Parathyroid adenoma (tissue), 2 donors: ENCODE measurements around the gene PKP4.

Experiments
- H2AFZ ChIP-seq: fragments of 300-600 bp; sonication (generic); one replicate; pipeline ENCODE4 v1.7.0; 2017; ENCODE audit warnings: antibody characterized with exemption, mild to moderate bottlenecking
- H3K27ac ChIP-seq: fragments of 300-600 bp; sonication (generic); one replicate; pipeline ENCODE4 v1.7.0; 2017
- H3K27me3 ChIP-seq: fragments of 300-600 bp; sonication (generic); one replicate; pipeline ENCODE4 v1.7.0; 2017; ENCODE audit warnings: low read length; ENCODE audit not compliant: control insufficient read depth, insufficient read depth
- H3K36me3 ChIP-seq: fragments of 300-600 bp; sonication (generic); one replicate; pipeline ENCODE4 v1.7.0; 2017; ENCODE audit warnings: low read length; ENCODE audit not compliant: control insufficient read depth, insufficient read depth
- H3K4me1 ChIP-seq: fragments of 300-600 bp; sonication (generic); one replicate; pipeline ENCODE4 v1.7.0; 2017; ENCODE audit warnings: control low read depth
- H3K4me2 ChIP-seq: fragments of 300-600 bp; sonication (generic); one replicate; pipeline ENCODE4 v1.7.0; 2017; ENCODE audit warnings: low read length
- H3K4me3 ChIP-seq: fragments of 300-600 bp; sonication (generic); one replicate; pipeline ENCODE4 v1.7.0; 2017; ENCODE audit warnings: low read depth, low read length
- H3K79me2 ChIP-seq: fragments of 300-600 bp; sonication (generic); one replicate; pipeline ENCODE4 v1.7.0; 2017; ENCODE audit warnings: control low read depth
- H3K9ac ChIP-seq: fragments of 300-600 bp; sonication (generic); one replicate; pipeline ENCODE4 v1.7.0; 2017; ENCODE audit warnings: mild to moderate bottlenecking
- H3K9me3 ChIP-seq: fragments of 300-600 bp; sonication (generic); one replicate; pipeline ENCODE4 v1.7.0; 2017; ENCODE audit warnings: low read length; ENCODE audit not compliant: control insufficient read depth
- CTCF ChIP-seq: fragments of 300-600 bp; sonication (generic); IDR thresholded peaks from one replicate; pipeline ENCODE4 v1.7.0; 2017; ENCODE audit warnings: antibody characterized with exemption, mild to moderate bottlenecking
- donor health status: primary hyperparathyroidism.

The PKP4 gene

GRCh38 chr2:158714420-158714819 is 257.7 kb downstream of the PKP4 start:
- Histone ChIP-seq H3K4me2 (no peak overlapping the region), H3K79me2 (no peaks in the 10 kb centered on the region), H3K4me3 (no peak overlapping the region), H3K9ac (no peak overlapping the region), H3K27ac (no peak overlapping the region), H3K36me3 (no peaks in the 10 kb centered on the region), H2AFZ (no peak overlapping the region), H3K27me3 (no peaks in the 10 kb centered on the region), H3K9me3 (no peaks in the 10 kb centered on the region), H3K4me1 (no peaks in the 10 kb centered on the region)
- no peak for TF ChIP-seq CTCF

- Histone ChIP-seq H3K9me3 (no peaks in the 10 kb centered on the region), H3K4me2 (no peak overlapping the region), H3K36me3 (no peaks in the 10 kb centered on the region), H3K27ac (peak overlapping the region; percentile 59), H2AFZ (no peak overlapping the region), H3K4me3 (no peak overlapping the region), H3K9ac (no peak overlapping the region), H3K79me2 (no peaks in the 10 kb centered on the region), H3K4me1 (no peaks in the 10 kb centered on the region), H3K27me3 (no peaks in the 10 kb centered on the region)
- TF ChIP-seq CTCF, result no peak
Observed at GRCh38 chr2:158715357-158715756, 258.6 kb downstream of the PKP4 start.

GRCh38 chr2:158716121-158716791 is 259.5 kb downstream of the PKP4 start:
- H3K4me3 ChIP-seq, result no peak overlapping the region
- H2AFZ ChIP-seq, result no peak overlapping the region
- H3K4me1 ChIP-seq, result no peaks in the 10 kb centered on the region
- H3K9ac ChIP-seq, result no peak overlapping the region
- no peaks in the 10 kb centered on the region for H3K27me3 ChIP-seq
- H3K36me3 ChIP-seq, result no peaks in the 10 kb centered on the region
- no peaks in the 10 kb centered on the region for H3K9me3 ChIP-seq
- no peaks in the 10 kb centered on the region for H3K79me2 ChIP-seq
- no peak overlapping the region for H3K4me2 ChIP-seq
- peak overlapping the region; percentile 65 for H3K27ac ChIP-seq
- TF ChIP-seq CTCF, result no peak

GRCh38 chr2:158716921-158717320 is 260.2 kb downstream of the PKP4 start:
- H3K9ac ChIP-seq, result no peak overlapping the region

More at GRCh38 chr2:158716921-158717320, 260.2 kb downstream of the PKP4 start:
- H3K27ac ChIP-seq, result peak overlapping the region; percentile 65
- H3K4me1 ChIP-seq, result no peaks in the 10 kb centered on the region
- no peaks in the 10 kb centered on the region for H3K9me3 ChIP-seq
- no peak overlapping the region for H3K4me2 ChIP-seq
- H2AFZ ChIP-seq, result no peak overlapping the region
- H3K27me3 ChIP-seq, result no peaks in the 10 kb centered on the region
- H3K36me3 ChIP-seq, result no peaks in the 10 kb centered on the region
- H3K79me2 ChIP-seq, result no peaks in the 10 kb centered on the region
- H3K4me3 ChIP-seq, result no peak overlapping the region
- no peak for TF ChIP-seq CTCF
